Chondrocyte (in vitro differentiated cells): ENCODE measurements around the gene VOPP1. TPM values are rescaled to one million over a fixed set of nuclear protein-coding genes. Genes with fewer than 3 reads are reported as not detected.
"Not testable (repeated sequence)": the region's sequence is repeated elsewhere in the genome, so short reads cannot be mapped to it uniquely, and the experiment has no call there.

Source experiments
- DNase-seq: peaks from one replicate; pipeline ENCODE4 v3.0.0; 2021; ENCODE audit warnings: mixed read lengths, low spot score
- H3K27ac Mint-ChIP-seq: one replicate; pipeline ENCODE4 v1.8.0; 2021; ENCODE audit warnings: mild to moderate bottlenecking, moderate library complexity, mixed read lengths; ENCODE audit not compliant: unreplicated experiment
- H3K27me3 Mint-ChIP-seq: 2 replicates; pipeline ENCODE4 v1.8.0; 2021; ENCODE audit warnings: low read depth, mixed read lengths
- H3K36me3 Mint-ChIP-seq: 2 replicates; pipeline ENCODE4 v1.8.0; 2021; ENCODE audit warnings: low read depth, mixed read lengths
- H3K4me1 Mint-ChIP-seq: 2 replicates; pipeline ENCODE4 v1.8.0; 2021; ENCODE audit warnings: low read depth, mild to moderate bottlenecking, mixed read lengths
- H3K4me3 Mint-ChIP-seq: one replicate; pipeline ENCODE4 v1.8.0; 2021; ENCODE audit warnings: mild to moderate bottlenecking, moderate library complexity, mixed read lengths; ENCODE audit not compliant: unreplicated experiment
- H3K9me3 Mint-ChIP-seq: 2 replicates; pipeline ENCODE4 v1.8.0; 2021; ENCODE audit warnings: low read depth, mixed read lengths
- CTCF ChIP-seq: fragments of 200-600 bp; sonication (generic); IDR thresholded peaks from 2 replicates; pipeline ENCODE4 v1.5.0; 2021; ENCODE audit warnings: antibody characterized with exemption, mild to moderate bottlenecking, moderate library complexity
- total RNA-seq: library from RNA; stranded (reverse); gene quantifications from 3 replicates; pipeline ENCODE4 v1.2.1, GENCODE V29; 2021

VOPP1 gene
- total RNA-seq, 1 donor from 2014 or later, result 69.2 TPM

- peak; percentile 65 for DNase-seq
- Mint-ChIP-seq H3K4me3 (no peak overlapping the region), H3K27me3 (peaks cover 26% of the 10 kb centered on the region), H3K4me1 (no peaks in the 10 kb centered on the region), H3K9me3 (no peaks in the 10 kb centered on the region), H3K27ac (no peak overlapping the region), H3K36me3 (no peaks in the 10 kb centered on the region)
- no peak for TF ChIP-seq CTCF
These were observed 16.0 kb upstream of the VOPP1 start for GRCh38 chr7:55588379-55588699.

- Mint-ChIP-seq H3K4me3 (no peak overlapping the region), H3K27me3 (peaks cover 27% of the 10 kb centered on the region), H3K9me3 (no peaks in the 10 kb centered on the region), H3K27ac (no peak overlapping the region), H3K36me3 (no peaks in the 10 kb centered on the region), H3K4me1 (no peaks in the 10 kb centered on the region)
- TF ChIP-seq CTCF, result no peak
- DNase-seq, result peak; percentile 64
These were observed 15.5 kb upstream of the VOPP1 start for GRCh38 chr7:55587687-55588378.

GRCh38 chr7:55582656-55583055, 10.4 kb upstream of the VOPP1 start:
- H3K27ac Mint-ChIP-seq, H3K4me3 Mint-ChIP-seq, DNase-seq, H3K4me1 Mint-ChIP-seq, H3K36me3 Mint-ChIP-seq, H3K9me3 Mint-ChIP-seq: not testable (repeated sequence)
- peaks cover 37% of the 10 kb centered on the region for H3K27me3 Mint-ChIP-seq

GRCh38 chr7:55576753-55577152, 4.5 kb upstream of the VOPP1 start:
- Mint-ChIP-seq H3K4me3 (no peak overlapping the region), H3K27me3 (peaks cover 21% of the 10 kb centered on the region), H3K36me3 (peaks cover 5% of the 10 kb centered on the region), H3K27ac (no peak overlapping the region), H3K4me1 (peaks cover 19% of the 10 kb centered on the region), H3K9me3 (peaks cover 3% of the 10 kb centered on the region)
- no peak for TF ChIP-seq CTCF
- DNase-seq, result no peak

- H3K9me3 Mint-ChIP-seq, result no peaks in the 10 kb centered on the region
- H3K36me3 Mint-ChIP-seq, result peaks cover 3% of the 10 kb centered on the region
- no peak overlapping the region for H3K4me3 Mint-ChIP-seq
- peaks cover 12% of the 10 kb centered on the region for H3K27me3 Mint-ChIP-seq
- H3K27ac Mint-ChIP-seq, result no peak overlapping the region
- H3K4me1 Mint-ChIP-seq, result peaks cover 22% of the 10 kb centered on the region
- no peak for DNase-seq
- TF ChIP-seq CTCF, result no peak
These were observed 3.4 kb upstream of the VOPP1 start for GRCh38 chr7:55575733-55576132.

- H3K4me1 Mint-ChIP-seq, result peaks cover 28% of the 10 kb centered on the region
- no peak overlapping the region for H3K4me3 Mint-ChIP-seq
- no peak overlapping the region for H3K27ac Mint-ChIP-seq
- no peak for TF ChIP-seq CTCF
- H3K36me3 Mint-ChIP-seq, result peaks cover 3% of the 10 kb centered on the region
- H3K27me3 Mint-ChIP-seq, result peaks cover 6% of the 10 kb centered on the region
- no peaks in the 10 kb centered on the region for H3K9me3 Mint-ChIP-seq
- no peak for DNase-seq
These were observed 2.8 kb upstream of the VOPP1 start for GRCh38 chr7:55575098-55575497.
